Measurements from ENCODE around the gene KCNN3.
A peak's percentile ranks its signal among the peaks of the same experiment; 100 is the strongest.

Gene KCNN3

GRCh38 chr1:154706851-154707250 is 163.2 kb downstream of the KCNN3 start:
- no peak for DNase-seq (ENCODE audit: low read depth in 1 of 2, low spot score in 1 of 2)
- TF ChIP-seq POLR2AphosphoS5 (IDR thresholded peaks at IDR 0.05; ENCODE audit: low read depth) = no peak
- TF ChIP-seq REST (IDR thresholded peaks at IDR 0.05; ENCODE audit: insufficient replicate concordance, low read depth) = no peak
- TF ChIP-seq SPI1 (IDR thresholded peaks at IDR 0.05; ENCODE audit: borderline replicate concordance, low read depth) = no peak
- no peak for TF ChIP-seq CTCF (IDR thresholded peaks at IDR 0.05; ENCODE audit: insufficient read depth, low read length)
- no peak for TF ChIP-seq GABPA (IDR thresholded peaks at IDR 0.05; ENCODE audit: low read depth)
- H3K4me3 ChIP-seq (replicated peaks; ENCODE audit: insufficient read depth, low read length) = no peak overlapping the region
- no peaks in the 10 kb centered on the region for H3K27me3 ChIP-seq (ENCODE audit: insufficient read depth, poor library complexity, severe bottlenecking)
- no peak overlapping the region for H3K27ac ChIP-seq (replicated peaks)

- Histone ChIP-seq H3K27me3 (ENCODE audit: insufficient read depth, poor library complexity, severe bottlenecking) (no peaks in the 10 kb centered on the region), H3K27ac (replicated peaks) (no peak overlapping the region), H3K4me3 (replicated peaks; ENCODE audit: insufficient read depth, low read length) (no peak overlapping the region)
- DNase-seq (ENCODE audit: low read depth in 1 of 2, low spot score in 1 of 2) = no peak
- no peak for TF ChIP-seq GABPA (IDR thresholded peaks at IDR 0.05; ENCODE audit: low read depth)
- TF ChIP-seq SPI1 (IDR thresholded peaks at IDR 0.05; ENCODE audit: borderline replicate concordance, low read depth) = no peak
- TF ChIP-seq POLR2AphosphoS5 (IDR thresholded peaks at IDR 0.05; ENCODE audit: low read depth) = no peak
- TF ChIP-seq CTCF (IDR thresholded peaks at IDR 0.05; ENCODE audit: insufficient read depth, low read length) = no peak
- TF ChIP-seq REST (IDR thresholded peaks at IDR 0.05; ENCODE audit: insufficient replicate concordance, low read depth) = no peak
These were observed 164.5 kb downstream of the KCNN3 start for GRCh38 chr1:154705544-154705943.

- no peak overlapping the region for H3K27ac ChIP-seq (replicated peaks)
- no peaks in the 10 kb centered on the region for H3K27me3 ChIP-seq (ENCODE audit: insufficient read depth, poor library complexity, severe bottlenecking)
- no peak for DNase-seq (ENCODE audit: low read depth in 1 of 2, low spot score in 1 of 2)
- H3K4me3 ChIP-seq (replicated peaks; ENCODE audit: insufficient read depth, low read length) = no peak overlapping the region
- TF ChIP-seq POLR2AphosphoS5 (IDR thresholded peaks at IDR 0.05; ENCODE audit: low read depth) (no peak), CTCF (IDR thresholded peaks at IDR 0.05; ENCODE audit: insufficient read depth, low read length) (no peak), REST (IDR thresholded peaks at IDR 0.05; ENCODE audit: insufficient replicate concordance, low read depth) (peak; percentile 91)
These were observed 166.9 kb downstream of the KCNN3 start for GRCh38 chr1:154703170-154703569.
